Duodenal mucosa (tissue), 2 donors: ENCODE measurements around the gene ANKS1B.

ENCODE experiments used
- H3K27ac ChIP-seq: one replicate; pipeline ENCODE4 v1.7.0; 2013; ENCODE audit warnings: low read depth, low read length
- H3K27me3 ChIP-seq, 2 donors: one replicate each; pipeline ENCODE4 v1.7.0; 2013; ENCODE audit warnings: low read length in 2 of 2, control low read depth in 1 of 2; ENCODE audit not compliant: insufficient read depth in 2 of 2, control insufficient read depth in 1 of 2
- H3K36me3 ChIP-seq, 2 donors: one replicate each; pipeline ENCODE4 v1.7.0; 2013; ENCODE audit warnings: low read length in 2 of 2, control low read depth in 1 of 2; ENCODE audit not compliant: insufficient read depth in 2 of 2, control insufficient read depth in 1 of 2
- H3K4me1 ChIP-seq, 2 donors: one replicate each; pipeline ENCODE4 v1.7.0; 2013; ENCODE audit warnings: low read length in 2 of 2, control low read depth in 1 of 2; ENCODE audit not compliant: insufficient read depth in 2 of 2, control insufficient read depth in 1 of 2
- H3K4me3 ChIP-seq, 2 donors: one replicate each; pipeline ENCODE4 v1.7.0; 2013; ENCODE audit warnings: low read length in 2 of 2, low read depth in 1 of 2
- H3K9ac ChIP-seq, 2 donors: one replicate each; pipeline ENCODE4 v1.7.0; 2013; ENCODE audit warnings: low read length in 2 of 2, low read depth in 1 of 2
- H3K9me3 ChIP-seq, 2 donors: one replicate each; pipeline ENCODE4 v1.7.0; 2013; ENCODE audit warnings: low read length in 2 of 2, control low read depth in 1 of 2; ENCODE audit not compliant: control insufficient read depth in 1 of 2

The ANKS1B gene

GRCh38 chr12:98821866-98822265 lies 1162.9 kb downstream of the ANKS1B start:
- H3K27me3 ChIP-seq: no peaks in the 10 kb centered on the region
- no peak overlapping the region for H3K27ac ChIP-seq
- H3K4me1 ChIP-seq: no peaks in the 10 kb centered on the region
- H3K9ac ChIP-seq: no peak overlapping the region
- no peaks in the 10 kb centered on the region for H3K36me3 ChIP-seq
- no peak overlapping the region for H3K4me3 ChIP-seq
- no peaks in the 10 kb centered on the region for H3K9me3 ChIP-seq

- Histone ChIP-seq H3K4me3 (no peak overlapping the region), H3K4me1 (no peaks in the 10 kb centered on the region), H3K9ac (no peak overlapping the region), H3K27ac (no peak overlapping the region), H3K27me3 (no peaks in the 10 kb centered on the region), H3K36me3 (no peaks in the 10 kb centered on the region), H3K9me3 (no peaks in the 10 kb centered on the region)
Observed at GRCh38 chr12:98821232-98821631, 1163.5 kb downstream of the ANKS1B start.

- Histone ChIP-seq H3K9ac (no peak overlapping the region), H3K9me3 (no peaks in the 10 kb centered on the region), H3K27me3 (no peaks in the 10 kb centered on the region), H3K4me1 (no peaks in the 10 kb centered on the region), H3K27ac (no peak overlapping the region), H3K36me3 (no peaks in the 10 kb centered on the region), H3K4me3 (no peak overlapping the region)
Observed at GRCh38 chr12:98819821-98820404, 1164.8 kb downstream of the ANKS1B start.

- no peaks in the 10 kb centered on the region for H3K36me3 ChIP-seq
- H3K4me1 ChIP-seq: no peaks in the 10 kb centered on the region
- no peak overlapping the region for H3K27ac ChIP-seq
- no peaks in the 10 kb centered on the region for H3K27me3 ChIP-seq
- H3K9me3 ChIP-seq: no peaks in the 10 kb centered on the region
- no peak overlapping the region for H3K4me3 ChIP-seq
- no peak overlapping the region for H3K9ac ChIP-seq
Observed at GRCh38 chr12:98819071-98819470, 1165.7 kb downstream of the ANKS1B start.

- H3K36me3 ChIP-seq: no peaks in the 10 kb centered on the region
- no peaks in the 10 kb centered on the region for H3K27me3 ChIP-seq
- no peak overlapping the region for H3K4me3 ChIP-seq
- no peak overlapping the region for H3K9ac ChIP-seq
- no peaks in the 10 kb centered on the region for H3K9me3 ChIP-seq
- no peaks in the 10 kb centered on the region for H3K4me1 ChIP-seq
- no peak overlapping the region for H3K27ac ChIP-seq
Observed at GRCh38 chr12:98818239-98818638, 1166.5 kb downstream of the ANKS1B start.

- no peak overlapping the region for H3K27ac ChIP-seq
- no peaks in the 10 kb centered on the region for H3K4me1 ChIP-seq
- no peak overlapping the region for H3K9ac ChIP-seq
- no peaks in the 10 kb centered on the region for H3K36me3 ChIP-seq
- H3K4me3 ChIP-seq: no peak overlapping the region
- H3K27me3 ChIP-seq: no peaks in the 10 kb centered on the region
- H3K9me3 ChIP-seq: no peaks in the 10 kb centered on the region
Observed at GRCh38 chr12:98817742-98818141, 1167.0 kb downstream of the ANKS1B start.

GRCh38 chr12:98816720-98817119 lies 1168.0 kb downstream of the ANKS1B start:
- Histone ChIP-seq H3K4me1 (no peaks in the 10 kb centered on the region), H3K9me3 (no peaks in the 10 kb centered on the region), H3K27ac (no peak overlapping the region), H3K27me3 (no peaks in the 10 kb centered on the region), H3K4me3 (no peak overlapping the region), H3K9ac (no peak overlapping the region), H3K36me3 (no peaks in the 10 kb centered on the region)

- Histone ChIP-seq H3K27ac (no peak overlapping the region), H3K36me3 (no peaks in the 10 kb centered on the region), H3K4me1 (no peaks in the 10 kb centered on the region), H3K27me3 (no peaks in the 10 kb centered on the region), H3K9me3 (no peaks in the 10 kb centered on the region), H3K4me3 (no peak overlapping the region), H3K9ac (no peak overlapping the region)
Observed at GRCh38 chr12:98814254-98814653, 1170.5 kb downstream of the ANKS1B start.

- Histone ChIP-seq H3K9me3 (no peaks in the 10 kb centered on the region), H3K27ac (no peak overlapping the region), H3K9ac (no peak overlapping the region), H3K4me3 (no peak overlapping the region), H3K4me1 (no peaks in the 10 kb centered on the region), H3K36me3 (no peaks in the 10 kb centered on the region), H3K27me3 (no peaks in the 10 kb centered on the region)
Observed at GRCh38 chr12:98812225-98812624, 1172.5 kb downstream of the ANKS1B start.

- H3K36me3 ChIP-seq: no peaks in the 10 kb centered on the region
- no peak overlapping the region for H3K9ac ChIP-seq
- H3K4me1 ChIP-seq: no peaks in the 10 kb centered on the region
- no peaks in the 10 kb centered on the region for H3K27me3 ChIP-seq
- no peaks in the 10 kb centered on the region for H3K9me3 ChIP-seq
- H3K27ac ChIP-seq: no peak overlapping the region
- no peak overlapping the region for H3K4me3 ChIP-seq
Observed at GRCh38 chr12:98808243-98808875, 1176.4 kb downstream of the ANKS1B start.
